OCI-LY3 (cell line): ENCODE results near the gene DRD4.

Source experiments
- EZH2phosphoT487 ChIP-seq: fragments of 200-600 bp; shearing (Covaris generic); IDR thresholded peaks from 2 replicates; pipeline ENCODE4 v1.6.1; 2018; ENCODE audit warnings: antibody characterized with exemption, mixed run types, low read depth
- TF ChIP-seq, protein P1 (sequence below): fragments of 200-600, 300-600 bp; sonication (generic); IDR thresholded peaks from 2 replicates; pipeline ENCODE4 v1.5.1; 2014; ENCODE audit warnings: antibody characterized with exemption, low read length, low read depth

DNA sequence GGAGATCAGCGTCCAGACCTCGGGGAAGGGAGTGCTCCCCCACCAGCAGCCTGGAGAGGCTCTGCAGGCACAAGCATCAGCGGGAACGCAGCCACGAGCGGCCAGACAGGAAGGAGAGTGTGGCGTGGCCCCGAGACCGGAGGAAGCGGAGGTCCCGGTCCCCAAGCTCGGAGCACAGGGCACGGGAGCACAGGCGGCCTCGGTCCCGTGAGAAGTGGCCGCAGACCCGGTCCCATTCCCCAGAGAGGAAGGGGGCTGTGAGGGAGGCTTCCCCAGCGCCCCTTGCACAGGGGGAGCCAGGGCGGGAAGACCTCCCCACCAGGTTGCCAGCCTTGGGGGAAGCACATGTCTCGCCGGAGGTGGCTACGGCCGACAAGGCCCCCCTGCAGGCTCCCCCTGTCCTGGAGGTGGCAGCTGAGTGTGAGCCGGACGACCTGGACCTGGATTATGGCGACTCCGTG, 28.2 kb upstream of the DRD4 start:
- TF ChIP-seq, protein P1, sequence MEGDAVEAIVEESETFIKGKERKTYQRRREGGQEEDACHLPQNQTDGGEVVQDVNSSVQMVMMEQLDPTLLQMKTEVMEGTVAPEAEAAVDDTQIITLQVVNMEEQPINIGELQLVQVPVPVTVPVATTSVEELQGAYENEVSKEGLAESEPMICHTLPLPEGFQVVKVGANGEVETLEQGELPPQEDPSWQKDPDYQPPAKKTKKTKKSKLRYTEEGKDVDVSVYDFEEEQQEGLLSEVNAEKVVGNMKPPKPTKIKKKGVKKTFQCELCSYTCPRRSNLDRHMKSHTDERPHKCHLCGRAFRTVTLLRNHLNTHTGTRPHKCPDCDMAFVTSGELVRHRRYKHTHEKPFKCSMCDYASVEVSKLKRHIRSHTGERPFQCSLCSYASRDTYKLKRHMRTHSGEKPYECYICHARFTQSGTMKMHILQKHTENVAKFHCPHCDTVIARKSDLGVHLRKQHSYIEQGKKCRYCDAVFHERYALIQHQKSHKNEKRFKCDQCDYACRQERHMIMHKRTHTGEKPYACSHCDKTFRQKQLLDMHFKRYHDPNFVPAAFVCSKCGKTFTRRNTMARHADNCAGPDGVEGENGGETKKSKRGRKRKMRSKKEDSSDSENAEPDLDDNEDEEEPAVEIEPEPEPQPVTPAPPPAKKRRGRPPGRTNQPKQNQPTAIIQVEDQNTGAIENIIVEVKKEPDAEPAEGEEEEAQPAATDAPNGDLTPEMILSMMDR: no peak
- no peak for TF ChIP-seq EZH2phosphoT487
